IgD-negative memory B cell (primary cell): ENCODE measurements around the gene ARMC7. TPM values are rescaled to one million over a fixed set of nuclear protein-coding genes. Genes with fewer than 3 reads are reported as not detected.

Experiments
- H3K27ac Mint-ChIP-seq, 3 donors: one replicate each; pipeline ENCODE4 v1.8.0; 2020 to 2022; ENCODE audit warnings: mild to moderate bottlenecking in 3 of 3, mixed read lengths in 3 of 3, moderate library complexity in 1 of 3
- H3K27me3 Mint-ChIP-seq: one replicate; pipeline ENCODE4 v1.8.0; 2021; ENCODE audit warnings: mixed read lengths
- H3K36me3 Mint-ChIP-seq: one replicate; pipeline ENCODE4 v1.8.0; 2020; ENCODE audit warnings: mild to moderate bottlenecking, mixed read lengths
- H3K4me1 Mint-ChIP-seq, 3 donors: one replicate each; pipeline ENCODE4 v1.8.0; 2020 to 2022; ENCODE audit warnings: mixed read lengths in 3 of 3, mild to moderate bottlenecking in 1 of 3
- H3K4me3 Mint-ChIP-seq, 4 donors: one replicate each; pipeline ENCODE4 v1.8.0; 2020 to 2022; ENCODE audit warnings: mild to moderate bottlenecking in 4 of 4, mixed read lengths in 4 of 4, moderate library complexity in 3 of 4
- H3K9me3 Mint-ChIP-seq, 3 donors: one replicate each; pipeline ENCODE4 v1.8.0; 2020 to 2021; ENCODE audit warnings: mixed read lengths in 3 of 3, mild to moderate bottlenecking in 1 of 3
- polyA plus RNA-seq: library from polyadenylated mRNA; unstranded; fragments of 300-500 nt; fragmentation: Illumina TruSeq; gene quantifications from one replicate; pipeline ENCODE4 v1.2.3, GENCODE V29; 2021

Gene ARMC7
- polyA plus RNA-seq, 1 donor from 2014 or later: 4.5 TPM

- peak within 1 kb of the TSS; percentile 64 to 93 (median 87) for H3K4me3 Mint-ChIP-seq
- H3K9me3 Mint-ChIP-seq: no peaks in the 10 kb centered on the region
- H3K4me1 Mint-ChIP-seq: peaks cover 0 to 11% (median 7%) of the 10 kb centered on the region in 3 donors
- peak within 1 kb of the TSS in 2 of 3 donors; percentile 46 to 88 for H3K27ac Mint-ChIP-seq
- no peaks in the 10 kb centered on the region for H3K36me3 Mint-ChIP-seq
- H3K27me3 Mint-ChIP-seq: no peaks in the 10 kb centered on the region
Observed at GRCh38 chr17:75087558-75088453, 22.0 kb upstream of the ARMC7 start, which contains the start of gene SLC16A5. Gene SLC16A5 (plus strand): TSS chr17:75087954. CDS start chr17:75093637, 5,683 bp downstream.

GRCh38 chr17:75088465-75089417 lies 21.0 kb upstream of the ARMC7 start:
- Mint-ChIP-seq H3K27me3 (no peaks in the 10 kb centered on the region), H3K4me3 (peak overlapping the region; percentile 60 to 93 (median 86)), H3K36me3 (no peaks in the 10 kb centered on the region), H3K9me3 (no peaks in the 10 kb centered on the region), H3K4me1 (peaks cover 0 to 11% (median 7%) of the 10 kb centered on the region in 3 donors), H3K27ac (peak overlapping the region in 2 of 3 donors; percentile 16 to 80)

- no peaks in the 10 kb centered on the region for H3K36me3 Mint-ChIP-seq
- no peaks in the 10 kb centered on the region for H3K27me3 Mint-ChIP-seq
- no peak overlapping the region for H3K27ac Mint-ChIP-seq
- peaks cover 0 to 11% (median 5%) of the 10 kb centered on the region in 3 donors for H3K4me1 Mint-ChIP-seq
- H3K9me3 Mint-ChIP-seq: no peaks in the 10 kb centered on the region
- H3K4me3 Mint-ChIP-seq: no peak overlapping the region
Observed at GRCh38 chr17:75090871-75091854, 18.6 kb upstream of the ARMC7 start.

GRCh38 chr17:75091855-75092327 lies 17.9 kb upstream of the ARMC7 start:
- Mint-ChIP-seq H3K36me3 (no peaks in the 10 kb centered on the region), H3K4me3 (peak overlapping the region in 1 of 4 donors; percentile 6), H3K27me3 (no peaks in the 10 kb centered on the region), H3K9me3 (no peaks in the 10 kb centered on the region), H3K27ac (no peak overlapping the region), H3K4me1 (peaks cover 0 to 9% (median 5%) of the 10 kb centered on the region in 3 donors)

- Mint-ChIP-seq H3K9me3 (no peaks in the 10 kb centered on the region), H3K27ac (no peak overlapping the region), H3K4me1 (peaks cover 0 to 5% (median 5%) of the 10 kb centered on the region in 3 donors), H3K4me3 (no peak overlapping the region), H3K36me3 (no peaks in the 10 kb centered on the region), H3K27me3 (no peaks in the 10 kb centered on the region)
Observed at GRCh38 chr17:75093548-75094158, 16.1 kb upstream of the ARMC7 start.

GRCh38 chr17:75094871-75095399 lies 14.8 kb upstream of the ARMC7 start:
- Mint-ChIP-seq H3K27ac (no peak overlapping the region), H3K9me3 (no peaks in the 10 kb centered on the region), H3K4me3 (no peak overlapping the region), H3K4me1 (peaks cover 0 to 5% (median 0%) of the 10 kb centered on the region in 3 donors), H3K27me3 (no peaks in the 10 kb centered on the region), H3K36me3 (no peaks in the 10 kb centered on the region)

- H3K36me3 Mint-ChIP-seq: peaks cover 3% of the 10 kb centered on the region
- no peaks in the 10 kb centered on the region for H3K27me3 Mint-ChIP-seq
- H3K27ac Mint-ChIP-seq: peak overlapping the region in 1 of 3 donors; percentile 59
- no peak overlapping the region for H3K4me3 Mint-ChIP-seq
- peaks cover 0 to 5% (median 2%) of the 10 kb centered on the region in 3 donors for H3K4me1 Mint-ChIP-seq
- no peaks in the 10 kb centered on the region for H3K9me3 Mint-ChIP-seq
Observed at GRCh38 chr17:75096082-75096625, 13.6 kb upstream of the ARMC7 start.

GRCh38 chr17:75097865-75098264 lies 11.9 kb upstream of the ARMC7 start:
- H3K4me3 Mint-ChIP-seq: no peak overlapping the region
- H3K36me3 Mint-ChIP-seq: peaks cover 6% of the 10 kb centered on the region
- H3K27me3 Mint-ChIP-seq: no peaks in the 10 kb centered on the region
- no peaks in the 10 kb centered on the region for H3K9me3 Mint-ChIP-seq
- H3K27ac Mint-ChIP-seq: no peak overlapping the region
- peaks cover 5 to 7% (median 7%) of the 10 kb centered on the region in 3 donors for H3K4me1 Mint-ChIP-seq

GRCh38 chr17:75098861-75099260 lies 10.9 kb upstream of the ARMC7 start:
- Mint-ChIP-seq H3K27me3 (no peaks in the 10 kb centered on the region), H3K9me3 (no peaks in the 10 kb centered on the region), H3K4me3 (peak overlapping the region in 1 of 4 donors; percentile 21), H3K36me3 (peaks cover 6% of the 10 kb centered on the region), H3K27ac (no peak overlapping the region), H3K4me1 (peaks cover 5 to 7% (median 7%) of the 10 kb centered on the region in 3 donors)

- no peaks in the 10 kb centered on the region for H3K9me3 Mint-ChIP-seq
- H3K4me1 Mint-ChIP-seq: peaks cover 5 to 7% (median 7%) of the 10 kb centered on the region in 3 donors
- no peaks in the 10 kb centered on the region for H3K27me3 Mint-ChIP-seq
- H3K4me3 Mint-ChIP-seq: no peak overlapping the region
- peaks cover 6% of the 10 kb centered on the region for H3K36me3 Mint-ChIP-seq
- H3K27ac Mint-ChIP-seq: no peak overlapping the region
Observed at GRCh38 chr17:75099881-75100595, 9.7 kb upstream of the ARMC7 start.

GRCh38 chr17:75102385-75102821 lies 7.4 kb upstream of the ARMC7 start:
- peak overlapping the region; percentile 8 to 92 (median 36) for H3K27ac Mint-ChIP-seq
- peaks cover 2% of the 10 kb centered on the region for H3K27me3 Mint-ChIP-seq
- peaks cover 8% of the 10 kb centered on the region for H3K36me3 Mint-ChIP-seq
- peaks cover 7 to 9% (median 7%) of the 10 kb centered on the region in 3 donors for H3K4me1 Mint-ChIP-seq
- H3K9me3 Mint-ChIP-seq: no peaks in the 10 kb centered on the region
- H3K4me3 Mint-ChIP-seq: peak overlapping the region in 3 of 4 donors; percentile 3 to 41 (median 32)
